Body of pancreas (tissue), 4 donors: ENCODE results near the gene MID1.

Source experiments
- POLR2A ChIP-seq, 3 donors: fragments of 450-650 bp; IDR thresholded peaks; one replicate each; pipeline ENCODE4 v1.6.1; 2016; ENCODE audit warnings: antibody characterized with exemption in 3 of 3, mild to moderate bottlenecking in 2 of 3
- TF ChIP-seq, protein P1 (sequence below), 7 experiments: fragments of 450-650 bp in 4 of 7; fragments of 200-600 bp in 3 of 7; sonication (generic) in 3 of 7; IDR thresholded peaks; one replicate each; pipeline ENCODE4 v1.5.1; 2016 to 2019; ENCODE audit warnings: antibody characterized with exemption in 7 of 7

DNA sequence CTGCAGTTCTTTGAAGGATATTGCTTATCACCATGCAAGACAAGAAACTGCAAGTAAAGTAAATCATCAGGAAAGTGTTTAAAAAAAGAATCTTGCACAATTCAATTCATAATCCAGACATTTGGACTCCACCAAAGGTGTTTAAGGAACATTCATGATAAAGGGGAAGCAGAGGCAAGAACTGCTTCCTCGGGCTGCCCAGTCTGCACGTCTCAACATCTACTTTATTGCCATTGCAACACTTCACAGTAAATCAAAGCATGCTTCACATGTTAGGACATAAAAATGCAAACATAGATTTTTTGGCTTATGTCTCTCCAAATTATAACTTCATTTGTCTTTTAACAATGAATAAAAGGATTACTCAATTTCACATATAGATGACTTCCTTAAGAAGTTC, 42.5 kb downstream of the MID1 start:
- TF ChIP-seq, protein P1, sequence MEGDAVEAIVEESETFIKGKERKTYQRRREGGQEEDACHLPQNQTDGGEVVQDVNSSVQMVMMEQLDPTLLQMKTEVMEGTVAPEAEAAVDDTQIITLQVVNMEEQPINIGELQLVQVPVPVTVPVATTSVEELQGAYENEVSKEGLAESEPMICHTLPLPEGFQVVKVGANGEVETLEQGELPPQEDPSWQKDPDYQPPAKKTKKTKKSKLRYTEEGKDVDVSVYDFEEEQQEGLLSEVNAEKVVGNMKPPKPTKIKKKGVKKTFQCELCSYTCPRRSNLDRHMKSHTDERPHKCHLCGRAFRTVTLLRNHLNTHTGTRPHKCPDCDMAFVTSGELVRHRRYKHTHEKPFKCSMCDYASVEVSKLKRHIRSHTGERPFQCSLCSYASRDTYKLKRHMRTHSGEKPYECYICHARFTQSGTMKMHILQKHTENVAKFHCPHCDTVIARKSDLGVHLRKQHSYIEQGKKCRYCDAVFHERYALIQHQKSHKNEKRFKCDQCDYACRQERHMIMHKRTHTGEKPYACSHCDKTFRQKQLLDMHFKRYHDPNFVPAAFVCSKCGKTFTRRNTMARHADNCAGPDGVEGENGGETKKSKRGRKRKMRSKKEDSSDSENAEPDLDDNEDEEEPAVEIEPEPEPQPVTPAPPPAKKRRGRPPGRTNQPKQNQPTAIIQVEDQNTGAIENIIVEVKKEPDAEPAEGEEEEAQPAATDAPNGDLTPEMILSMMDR (IDR thresholded peaks at IDR 0.05) = no peak
- no peak for TF ChIP-seq POLR2A (IDR thresholded peaks at IDR 0.05)
